ENCODE data around the gene C14orf180. TPM values are rescaled to one million over a fixed set of nuclear protein-coding genes. Genes with fewer than 3 reads are reported as not detected.
"Not testable (repeated sequence)": the region's sequence is repeated elsewhere in the genome, so short reads cannot be mapped to it uniquely, and the experiment has no call there.

The C14orf180 gene
- total RNA-seq, 1 experiment from 2014 or later = not detected

GRCh38 chr14:104576970-104577332, 2.6 kb upstream of the C14orf180 start:
- CTCF ChIA-PET = interaction anchor here (0.7 to 1.6 kb wide), 3 partner anchors 12 to 501 kb away, joined by 3 to 4 read pairs (median 4); no protein-coding TSS in a partner anchor
- H3K36me3 Mint-ChIP-seq (ENCODE audit: insufficient read depth, unreplicated experiment) = no peaks in the 10 kb centered on the region
- H3K9me3 Mint-ChIP-seq (ENCODE audit: unreplicated experiment) = no peaks in the 10 kb centered on the region
- intact Hi-C loops (cut with micrococcal nuclease) = no loop called here
- TF ChIP-seq CTCF (IDR thresholded peaks at IDR 0.05; ENCODE audit: unreplicated experiment) = no peak
- H3K27me3 Mint-ChIP-seq (ENCODE audit: insufficient read depth, unreplicated experiment) = peaks cover 22% of the 10 kb centered on the region
- POLR2A ChIA-PET = interaction anchor here (0.6 kb wide), 1 partner anchor 1546 kb away, joined by 3 read pairs; no protein-coding TSS in a partner anchor
- H3K4me1 Mint-ChIP-seq (ENCODE audit: insufficient read depth, unreplicated experiment) = no peaks in the 10 kb centered on the region
- BruUV-seq (replicated peaks) = no TSS peak
- DNase-seq (ENCODE audit: unreplicated experiment) = no peak
- H3K4me3 Mint-ChIP-seq (ENCODE audit: unreplicated experiment) = no peak overlapping the region
- no peak overlapping the region for H3K27ac Mint-ChIP-seq (ENCODE audit: low read depth, unreplicated experiment)

GRCh38 chr14:104577426-104577825, 2.1 kb upstream of the C14orf180 start:
- Mint-ChIP-seq H3K36me3 (ENCODE audit: insufficient read depth, unreplicated experiment) (no peaks in the 10 kb centered on the region), H3K9me3 (ENCODE audit: unreplicated experiment) (no peaks in the 10 kb centered on the region), H3K27me3 (ENCODE audit: insufficient read depth, unreplicated experiment) (peaks cover 22% of the 10 kb centered on the region), H3K4me3 (ENCODE audit: unreplicated experiment) (no peak overlapping the region), H3K4me1 (ENCODE audit: insufficient read depth, unreplicated experiment) (no peaks in the 10 kb centered on the region), H3K27ac (ENCODE audit: low read depth, unreplicated experiment) (no peak overlapping the region)
- TF ChIP-seq CTCF (IDR thresholded peaks at IDR 0.05; ENCODE audit: unreplicated experiment) = no peak
- DNase-seq (ENCODE audit: unreplicated experiment) = no peak
- no TSS peak for BruUV-seq (replicated peaks)
- intact Hi-C loops (cut with micrococcal nuclease) = no loop called here
- ChIA-PET CTCF (interaction anchor here (0.6 to 1.6 kb wide), 6 partner anchors 13 to 499 kb away, joined by 3 to 5 read pairs (median 4); no protein-coding TSS in a partner anchor), POLR2A (no interaction called here)

GRCh38 chr14:104577847-104578301, 1.7 kb upstream of the C14orf180 start:
- no peak overlapping the region for H3K4me3 Mint-ChIP-seq (ENCODE audit: unreplicated experiment)

GRCh38 chr14:104578321-104578720, 1.2 kb upstream of the C14orf180 start:
- BruUV-seq (replicated peaks) = no TSS peak
- Mint-ChIP-seq H3K4me3 (ENCODE audit: unreplicated experiment) (no peak overlapping the region), H3K36me3 (ENCODE audit: insufficient read depth, unreplicated experiment) (no peaks in the 10 kb centered on the region), H3K4me1 (ENCODE audit: insufficient read depth, unreplicated experiment) (no peaks in the 10 kb centered on the region), H3K27me3 (ENCODE audit: insufficient read depth, unreplicated experiment) (peaks cover 27% of the 10 kb centered on the region), H3K9me3 (ENCODE audit: unreplicated experiment) (no peaks in the 10 kb centered on the region), H3K27ac (ENCODE audit: low read depth, unreplicated experiment) (no peak overlapping the region)
- TF ChIP-seq CTCF (IDR thresholded peaks at IDR 0.05; ENCODE audit: unreplicated experiment) = no peak
- no peak for DNase-seq (ENCODE audit: unreplicated experiment)
- CTCF ChIA-PET = interaction anchor here (1.0 to 1.8 kb wide), 2 partner anchors 14 to 15 kb away, joined by 5 to 7 read pairs; no protein-coding TSS in a partner anchor
- POLR2A ChIA-PET = interaction anchor here (1.2 kb wide), 1 partner anchor 41 kb away, joined by 3 read pairs; no protein-coding TSS in a partner anchor
- intact Hi-C loops (cut with micrococcal nuclease) = no loop called here

More at GRCh38 chr14:104577847-104578301, 1.7 kb upstream of the C14orf180 start:
- ChIA-PET POLR2A (no interaction called here), CTCF (interaction anchor here (0.6 to 1.6 kb wide), 5 partner anchors 15 to 500 kb away, joined by 3 to 5 read pairs (median 4); no protein-coding TSS in a partner anchor)
- H3K9me3 Mint-ChIP-seq (ENCODE audit: unreplicated experiment) = no peaks in the 10 kb centered on the region
- peaks cover 23% of the 10 kb centered on the region for H3K27me3 Mint-ChIP-seq (ENCODE audit: insufficient read depth, unreplicated experiment)
- BruUV-seq (replicated peaks) = no TSS peak
- DNase-seq (ENCODE audit: unreplicated experiment) = no peak
- no peaks in the 10 kb centered on the region for H3K4me1 Mint-ChIP-seq (ENCODE audit: insufficient read depth, unreplicated experiment)
- no peak overlapping the region for H3K27ac Mint-ChIP-seq (ENCODE audit: low read depth, unreplicated experiment)
- no peaks in the 10 kb centered on the region for H3K36me3 Mint-ChIP-seq (ENCODE audit: insufficient read depth, unreplicated experiment)
- intact Hi-C loops (cut with micrococcal nuclease) = no loop called here
- no peak for TF ChIP-seq CTCF (IDR thresholded peaks at IDR 0.05; ENCODE audit: unreplicated experiment)

- intact Hi-C loops (cut with micrococcal nuclease); POLR2A ChIA-PET; H3K4me3 Mint-ChIP-seq (ENCODE audit: unreplicated experiment); H3K4me1 Mint-ChIP-seq (ENCODE audit: insufficient read depth, unreplicated experiment); DNase-seq (ENCODE audit: unreplicated experiment); H3K9me3 Mint-ChIP-seq (ENCODE audit: unreplicated experiment); H3K36me3 Mint-ChIP-seq (ENCODE audit: insufficient read depth, unreplicated experiment); H3K27ac Mint-ChIP-seq (ENCODE audit: low read depth, unreplicated experiment); BruUV-seq (replicated peaks): not testable (repeated sequence)
- H3K27me3 Mint-ChIP-seq (ENCODE audit: insufficient read depth, unreplicated experiment) = peaks cover 37% of the 10 kb centered on the region
- CTCF ChIA-PET = interaction anchor here (1.8 kb wide), 1 partner anchor 15 kb away, joined by 7 read pairs; no protein-coding TSS in a partner anchor
Measured at GRCh38 chr14:104579939-104580338, 375 bp downstream of the C14orf180 start.

Measured in MCF 10A (cell line).